SJSA1 (cell line): ENCODE data around the gene RYR3. TPM values are rescaled to one million over a fixed set of nuclear protein-coding genes. Genes with fewer than 3 reads are reported as not detected.
"Not testable (repeated sequence)": the region's sequence is repeated elsewhere in the genome, so short reads cannot be mapped to it uniquely, and the experiment has no call there.

Experiments
- DNase-seq, 2 experiments: peaks; one replicate each; pipeline ENCODE4 v3.0.0-alpha.2; 2015 to 2020; ENCODE audit warnings: low spot score in 2 of 2, low read depth in 1 of 2
- H3K27ac ChIP-seq: fragments of 250-450 bp; sonication (Bioruptor Pico); 2 replicates; pipeline ENCODE4 v1.5.1; 2020; ENCODE audit warnings: mild to moderate bottlenecking, moderate library complexity
- H3K27me3 ChIP-seq: fragments of 250-450 bp; sonication (Bioruptor Pico); replicated peaks from 2 replicates; pipeline ENCODE4 v1.5.1; 2020; ENCODE audit warnings: mild to moderate bottlenecking, moderate library complexity
- H3K36me3 ChIP-seq: fragments of 250-450 bp; sonication (Bioruptor Pico); 2 replicates; pipeline ENCODE4 v1.5.1; 2020; ENCODE audit warnings: mild to moderate bottlenecking
- H3K4me1 ChIP-seq: fragments of 250-450 bp; sonication (Bioruptor Pico); replicated peaks from 2 replicates; pipeline ENCODE4 v1.6.1; 2021; ENCODE audit warnings: mild to moderate bottlenecking
- H3K4me3 ChIP-seq: fragments of 250-450 bp; sonication (Bioruptor Pico); 2 replicates; pipeline ENCODE4 v1.5.1; 2020; ENCODE audit warnings: mild to moderate bottlenecking
- H3K9me3 ChIP-seq: fragments of 250-450 bp; sonication (Bioruptor Pico); replicated peaks from 2 replicates; pipeline ENCODE4 v1.5.1; 2020; ENCODE audit warnings: mild to moderate bottlenecking
- total RNA-seq: library from RNA; depleted of rRNA; stranded (reverse); fragments of >200 nt; shearing (Covaris generic); gene quantifications from 2 replicates; pipeline ENCODE4 v1.2.3, GENCODE V29; 2014

RYR3 gene
- total RNA-seq, 1 experiment from 2014 or later = 10.3 TPM

DNA sequence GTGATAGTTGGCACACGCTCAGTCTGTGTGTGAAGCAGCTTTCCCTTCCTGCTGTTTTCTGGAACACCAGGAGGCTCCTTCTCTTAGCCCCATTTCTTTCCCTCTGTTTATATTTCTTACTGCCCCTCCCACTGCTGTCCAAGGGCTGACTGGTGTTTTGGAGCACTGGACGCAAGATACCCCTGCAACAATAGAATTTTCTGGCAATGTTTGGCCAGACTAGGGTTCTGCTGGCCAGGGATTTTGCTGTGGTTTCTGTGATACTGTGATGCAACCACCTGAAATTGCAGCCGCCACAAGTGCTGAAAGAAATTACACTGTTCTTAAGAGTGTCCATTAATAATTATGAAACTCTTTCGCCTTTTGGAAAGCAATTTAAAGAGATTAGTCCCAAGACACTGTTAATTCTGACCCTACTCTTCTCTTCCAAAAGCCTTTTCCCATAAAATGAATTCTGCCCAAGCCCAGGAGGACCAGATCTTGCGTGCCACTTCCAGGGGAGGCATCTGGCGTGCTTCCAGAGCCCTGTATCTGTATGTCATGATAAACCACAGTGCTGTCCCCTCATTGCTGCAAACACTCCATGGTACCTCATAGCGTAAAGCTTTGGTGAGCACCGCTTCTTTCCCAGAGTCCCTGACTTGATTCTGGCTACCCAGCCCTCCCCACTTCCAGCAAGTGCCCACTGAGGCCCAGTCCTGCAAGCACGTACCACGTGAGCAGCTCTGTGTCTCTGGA lies 498.1 kb downstream of the RYR3 start:
- no peak for DNase-seq
- no peaks in the 10 kb centered on the region for H3K27me3 ChIP-seq
- peaks cover 20% of the 10 kb centered on the region for H3K4me1 ChIP-seq
- no peaks in the 10 kb centered on the region for H3K36me3 ChIP-seq
- H3K4me3 ChIP-seq = no peak overlapping the region
- no peaks in the 10 kb centered on the region for H3K9me3 ChIP-seq
- no peak overlapping the region for H3K27ac ChIP-seq

DNA sequence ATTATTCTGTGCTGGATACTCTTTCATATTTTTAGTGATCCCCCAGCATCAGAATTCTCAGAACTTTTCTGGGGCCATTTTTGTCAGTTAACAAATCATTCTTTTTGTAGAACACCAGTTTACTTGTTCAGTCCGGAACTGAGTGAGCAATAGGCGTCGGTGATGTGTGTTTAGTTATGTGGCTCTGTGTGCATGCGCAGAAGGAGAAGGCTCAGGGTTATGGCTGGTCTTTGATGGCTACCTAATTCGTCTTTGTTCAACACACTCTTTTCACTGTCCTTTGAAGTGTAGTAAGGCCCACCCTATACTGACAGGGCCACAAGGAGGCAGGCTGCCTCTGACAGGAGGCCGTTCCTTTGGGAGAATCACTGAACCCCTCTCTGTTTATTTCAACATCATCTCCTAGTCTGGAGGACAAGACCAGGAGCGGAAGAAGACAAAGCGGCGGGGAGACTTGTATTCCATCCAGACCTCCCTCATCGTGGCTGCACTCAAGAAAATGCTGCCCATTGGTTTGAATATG lies 499.4 kb downstream of the RYR3 start:
- Histone ChIP-seq H3K36me3 (no peaks in the 10 kb centered on the region), H3K9me3 (no peaks in the 10 kb centered on the region), H3K27ac (no peak overlapping the region), H3K4me3 (no peak overlapping the region), H3K4me1 (peaks cover 20% of the 10 kb centered on the region), H3K27me3 (no peaks in the 10 kb centered on the region)
- no peak for DNase-seq

DNA sequence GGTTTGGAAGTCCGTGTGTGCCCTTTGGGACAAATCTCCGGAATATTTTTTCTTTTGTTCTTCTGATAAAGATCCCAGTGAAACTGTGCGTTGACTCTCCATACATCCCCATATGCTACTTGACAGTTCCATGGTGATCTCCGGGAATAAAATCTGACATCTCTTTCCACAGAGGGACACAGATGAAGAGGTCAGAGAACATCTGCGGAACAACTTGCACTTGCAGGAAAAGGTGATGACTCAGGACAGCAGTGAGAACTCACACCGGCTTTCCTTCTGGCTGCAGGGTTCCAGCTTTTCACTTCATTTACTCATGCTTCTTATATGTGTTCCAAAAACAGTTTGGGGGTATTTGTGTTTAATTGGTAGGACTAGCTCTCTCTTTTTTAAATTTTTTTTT lies 500.0 kb downstream of the RYR3 start:
- Histone ChIP-seq H3K4me1 (peaks cover 20% of the 10 kb centered on the region), H3K4me3 (no peak overlapping the region), H3K27ac (no peak overlapping the region), H3K36me3 (no peaks in the 10 kb centered on the region), H3K27me3 (no peaks in the 10 kb centered on the region), H3K9me3 (no peaks in the 10 kb centered on the region)
- no peak for DNase-seq

DNA sequence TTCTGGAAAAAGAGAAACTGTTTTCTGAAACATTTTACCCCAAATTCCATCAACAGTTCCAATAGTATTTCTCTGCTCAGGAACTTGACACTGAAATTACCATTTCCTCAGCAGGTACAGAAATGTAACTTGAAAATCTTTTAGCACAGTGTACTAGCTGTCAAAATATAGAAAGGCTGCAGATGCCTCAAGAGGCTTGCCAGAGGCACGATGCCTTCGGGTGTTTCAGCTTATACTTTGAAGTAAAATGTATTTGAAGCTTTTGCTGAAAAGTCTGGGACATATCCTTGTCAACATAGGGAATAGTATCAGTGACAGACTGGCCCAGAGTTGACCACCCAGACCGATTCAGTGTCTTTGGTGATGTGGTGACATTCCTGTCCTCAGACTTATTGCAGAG lies 503.1 kb downstream of the RYR3 start:
- Histone ChIP-seq H3K4me3 (no peak overlapping the region), H3K27me3 (no peaks in the 10 kb centered on the region), H3K27ac (no peak overlapping the region), H3K36me3 (no peaks in the 10 kb centered on the region), H3K4me1 (peaks cover 4% of the 10 kb centered on the region), H3K9me3 (no peaks in the 10 kb centered on the region)
- DNase-seq = no peak

DNA sequence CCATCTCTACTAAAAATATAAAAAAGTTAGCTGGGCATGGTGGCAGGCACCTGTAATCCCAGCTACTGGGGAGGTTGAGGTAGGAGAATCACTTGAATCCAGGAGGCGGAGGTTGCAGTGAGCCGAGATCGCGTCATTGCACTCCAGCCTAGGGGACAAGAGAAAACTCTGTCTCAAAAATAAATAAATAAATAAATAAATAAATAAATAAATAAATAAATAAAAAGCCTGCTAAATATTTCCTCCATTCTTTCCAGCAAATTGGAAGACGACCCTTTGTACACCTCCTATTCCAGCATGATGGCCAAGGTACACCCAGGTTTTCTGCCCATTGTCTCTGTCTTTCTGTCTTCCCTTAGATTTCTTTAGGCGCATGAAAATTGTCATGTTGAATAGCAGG lies 508.7 kb downstream of the RYR3 start:
- not testable (repeated sequence) for H3K27me3 ChIP-seq, H3K27ac ChIP-seq, H3K36me3 ChIP-seq, H3K9me3 ChIP-seq, H3K4me3 ChIP-seq, DNase-seq, H3K4me1 ChIP-seq

DNA sequence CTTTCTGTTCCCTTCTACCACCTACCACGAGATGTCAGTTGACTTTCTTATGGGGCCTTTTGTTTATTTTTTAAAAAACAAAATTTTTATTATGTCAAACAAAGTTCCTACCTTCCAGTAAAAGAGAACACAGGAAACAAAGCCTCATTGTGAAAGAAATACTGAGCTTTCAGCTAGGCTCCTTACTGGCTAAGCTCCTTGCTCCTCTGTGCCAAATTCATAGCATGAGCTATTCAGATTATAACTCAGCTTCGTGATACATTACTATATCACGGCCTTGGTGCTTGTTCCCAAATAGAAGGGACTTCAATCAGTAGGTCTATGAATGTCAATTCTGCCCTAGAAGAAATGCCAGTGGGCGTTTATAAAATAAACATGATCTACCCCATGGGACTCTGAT lies 511.7 kb downstream of the RYR3 start:
- DNase-seq = no peak
- H3K9me3 ChIP-seq = no peaks in the 10 kb centered on the region; the same call in 1 of the 2 replicates
- no peaks in the 10 kb centered on the region for H3K36me3 ChIP-seq
- H3K27ac ChIP-seq = no peak overlapping the region
- H3K4me1 ChIP-seq = peaks cover 8% of the 10 kb centered on the region; the same call in 1 of the 2 replicates
- H3K4me3 ChIP-seq = no peak overlapping the region
- no peaks in the 10 kb centered on the region for H3K27me3 ChIP-seq

DNA sequence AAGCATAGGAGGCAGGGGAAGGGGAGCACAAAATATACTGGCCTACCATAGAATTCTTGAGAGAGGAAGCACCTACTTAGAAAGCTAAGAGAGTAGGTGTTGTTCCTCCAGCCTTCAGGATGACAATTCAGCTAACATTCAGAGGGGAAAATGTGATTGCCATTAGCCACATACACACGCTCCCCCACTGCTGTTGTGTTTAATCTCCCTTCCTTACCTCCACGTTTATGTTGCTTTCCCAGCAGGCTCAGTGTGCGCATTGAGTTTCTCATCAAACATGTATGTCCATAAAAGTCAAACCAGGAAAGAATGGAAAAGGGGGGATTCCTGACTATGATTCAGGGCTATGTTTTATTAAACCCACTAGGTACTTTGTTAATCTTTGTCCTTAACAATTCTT lies 512.4 kb downstream of the RYR3 start:
- no peaks in the 10 kb centered on the region for H3K27me3 ChIP-seq
- no peak overlapping the region for H3K27ac ChIP-seq
- H3K4me3 ChIP-seq = no peak overlapping the region

DNA sequence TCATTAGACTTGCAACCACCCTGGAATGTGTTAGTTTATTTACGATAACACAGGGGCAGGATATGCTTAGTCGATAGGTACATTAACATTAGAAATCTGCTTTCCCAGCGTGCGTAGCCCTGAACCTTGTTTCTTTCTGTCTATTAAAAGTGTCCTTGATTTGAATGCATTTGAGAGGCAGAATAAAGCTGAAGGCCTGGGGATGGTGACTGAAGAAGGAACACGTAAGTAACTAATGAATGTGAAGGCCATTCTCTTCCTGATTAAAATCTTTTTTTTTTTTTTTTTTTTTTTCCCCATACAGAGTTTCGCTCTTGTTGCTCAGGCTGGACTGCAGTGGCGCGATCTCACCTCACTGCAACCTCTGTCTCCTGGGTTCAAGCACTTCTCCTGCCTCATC lies 514.7 kb downstream of the RYR3 start:
- DNase-seq = no peak
- no peaks in the 10 kb centered on the region; the same call in 1 of the 2 replicates for H3K9me3 ChIP-seq
- peaks cover 16% of the 10 kb centered on the region for H3K4me1 ChIP-seq
- H3K27ac ChIP-seq = no peak overlapping the region
- no peaks in the 10 kb centered on the region for H3K36me3 ChIP-seq
- no peak overlapping the region for H3K4me3 ChIP-seq
- no peaks in the 10 kb centered on the region for H3K27me3 ChIP-seq

More for the DNA sequence above, 512.4 kb downstream of the RYR3 start:
- Histone ChIP-seq H3K36me3 (no peaks in the 10 kb centered on the region), H3K4me1 (peaks cover 8% of the 10 kb centered on the region; the same call in 1 of the 2 replicates), H3K9me3 (no peaks in the 10 kb centered on the region; the same call in 1 of the 2 replicates)
- no peak for DNase-seq

DNA sequence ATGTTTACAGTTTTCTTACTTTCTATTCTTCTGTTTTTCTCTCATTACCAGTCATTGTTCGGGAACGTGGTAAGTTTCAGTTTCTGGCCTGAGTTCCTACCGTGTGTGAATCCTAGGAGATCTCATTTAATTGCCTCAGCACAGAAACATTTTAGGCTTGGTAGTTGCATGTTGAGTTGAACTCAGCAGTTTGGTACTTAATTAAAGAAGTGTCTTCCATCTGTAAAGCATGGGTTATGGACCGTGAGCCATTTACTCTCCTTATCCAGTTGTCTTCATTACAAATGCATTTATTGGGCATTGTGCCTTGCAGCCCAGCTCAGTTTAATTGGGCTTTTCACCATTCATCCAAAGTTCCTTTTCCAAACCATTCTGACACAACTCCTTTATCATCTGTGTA lies 515.4 kb downstream of the RYR3 start:
- Histone ChIP-seq H3K4me3 (no peak overlapping the region), H3K9me3 (no peaks in the 10 kb centered on the region; the same call in 1 of the 2 replicates), H3K4me1 (peaks cover 17% of the 10 kb centered on the region), H3K27me3 (no peaks in the 10 kb centered on the region), H3K36me3 (no peaks in the 10 kb centered on the region), H3K27ac (no peak overlapping the region)
- peak in 1 of 2 experiments; percentile 15 for DNase-seq

DNA sequence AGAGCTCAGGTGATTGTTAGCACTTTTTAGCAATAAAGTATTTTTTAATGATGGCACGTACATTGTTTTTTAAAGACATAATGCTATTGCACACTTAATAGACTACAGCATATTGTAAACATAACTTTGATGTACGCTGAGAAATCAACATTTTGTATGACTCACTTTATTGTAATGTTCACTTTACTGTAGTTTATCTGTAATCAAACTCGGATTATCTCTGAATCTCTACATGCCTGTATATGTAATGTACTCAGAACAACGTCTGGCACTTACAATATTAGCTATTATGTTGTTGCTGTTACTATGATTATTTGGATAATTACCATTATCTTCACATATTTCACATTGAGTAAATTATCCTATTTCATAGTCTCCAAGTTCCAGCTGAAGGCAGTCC lies 519.6 kb downstream of the RYR3 start:
- Histone ChIP-seq H3K36me3 (no peaks in the 10 kb centered on the region), H3K27me3 (no peaks in the 10 kb centered on the region), H3K9me3 (no peaks in the 10 kb centered on the region), H3K4me1 (peaks cover 17% of the 10 kb centered on the region), H3K27ac (no peak overlapping the region), H3K4me3 (no peak overlapping the region)
- no peak for DNase-seq

DNA sequence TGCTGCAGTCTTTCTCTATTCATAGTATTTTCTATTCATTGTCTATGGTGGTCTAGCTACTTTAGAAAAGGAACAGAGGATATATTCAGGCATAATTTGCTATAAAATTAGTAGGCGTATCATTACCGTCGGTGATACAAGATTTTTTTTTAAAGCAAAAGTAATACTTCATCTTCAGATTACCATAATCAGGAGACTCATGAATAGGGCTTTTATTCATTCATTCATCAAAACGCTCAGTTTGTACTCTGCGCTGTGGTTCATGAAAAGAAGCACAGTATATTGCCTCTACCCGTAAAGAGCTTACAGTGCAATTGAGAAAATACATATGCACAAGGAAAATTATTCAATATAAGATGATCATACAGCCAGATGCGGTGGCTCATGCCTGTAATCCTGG lies 520.9 kb downstream of the RYR3 start:
- H3K4me3 ChIP-seq = no peak overlapping the region
- H3K27me3 ChIP-seq = no peaks in the 10 kb centered on the region
- no peak overlapping the region for H3K27ac ChIP-seq
- no peaks in the 10 kb centered on the region for H3K36me3 ChIP-seq
- no peaks in the 10 kb centered on the region for H3K9me3 ChIP-seq
- no peak for DNase-seq
- peaks cover 9% of the 10 kb centered on the region for H3K4me1 ChIP-seq

DNA sequence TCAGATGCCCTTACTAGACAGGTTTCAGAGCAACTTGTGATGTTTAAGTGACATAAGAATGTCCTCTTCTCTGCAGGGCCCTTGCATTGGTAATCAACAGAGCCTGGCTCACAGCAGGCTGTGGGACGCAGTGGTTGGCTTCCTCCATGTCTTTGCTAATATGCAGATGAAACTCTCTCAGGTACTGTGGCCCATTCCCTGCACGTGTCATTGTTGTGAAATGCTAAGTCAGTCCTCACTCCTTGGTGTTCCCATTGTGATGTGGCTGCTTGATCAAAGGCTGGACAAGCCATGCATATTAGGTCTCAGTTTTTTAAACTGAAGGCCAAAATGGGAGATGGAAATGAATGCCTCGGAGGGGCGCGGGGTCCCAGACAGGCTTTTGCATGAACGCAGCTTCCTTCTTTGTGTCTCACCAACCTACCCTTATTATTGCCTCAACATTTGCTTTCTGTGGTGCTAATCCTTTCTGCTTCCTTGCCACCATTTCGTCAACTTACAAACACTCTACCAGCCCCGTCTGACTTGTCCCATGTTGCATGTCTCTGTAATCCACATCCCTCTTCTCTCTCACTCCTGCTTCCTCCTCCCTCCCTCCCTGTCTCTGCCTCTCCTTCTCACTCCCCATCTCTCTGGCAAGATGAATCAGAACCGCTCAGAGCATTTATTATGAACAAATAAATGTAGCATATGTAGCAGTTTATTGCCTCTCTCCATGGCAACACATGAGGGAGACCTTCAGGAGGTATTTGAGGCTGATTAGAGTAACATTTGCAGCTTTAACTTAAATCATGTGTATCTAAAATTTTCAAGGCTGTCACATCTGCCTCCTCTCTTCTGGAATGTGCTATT lies 524.4 kb downstream of the RYR3 start:
- Histone ChIP-seq H3K4me1 (peaks cover 4% of the 10 kb centered on the region), H3K36me3 (no peaks in the 10 kb centered on the region), H3K4me3 (no peak overlapping the region), H3K27me3 (no peaks in the 10 kb centered on the region), H3K27ac (no peak overlapping the region), H3K9me3 (no peaks in the 10 kb centered on the region)
- no peak for DNase-seq

DNA sequence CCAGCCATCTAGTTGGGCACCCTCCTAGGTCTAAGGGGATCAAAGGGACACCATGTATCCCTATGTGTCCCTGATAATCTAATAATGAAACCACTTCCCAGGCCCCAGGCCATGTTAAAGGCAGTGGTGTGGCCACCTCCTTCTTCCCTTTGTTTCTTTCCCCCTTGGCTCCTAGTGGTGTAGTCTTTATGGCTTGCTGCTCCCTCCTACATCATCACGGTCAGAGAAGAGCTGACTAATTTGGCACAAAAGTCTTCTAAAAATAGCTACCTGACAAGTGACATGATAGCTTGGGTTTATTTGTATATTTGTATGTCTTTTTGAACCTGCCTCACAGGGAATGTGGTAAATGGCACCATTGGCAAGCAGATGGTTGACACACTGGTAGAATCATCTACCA lies 526.5 kb downstream of the RYR3 start:
- DNase-seq = no peak
- H3K27me3 ChIP-seq = no peaks in the 10 kb centered on the region

DNA sequence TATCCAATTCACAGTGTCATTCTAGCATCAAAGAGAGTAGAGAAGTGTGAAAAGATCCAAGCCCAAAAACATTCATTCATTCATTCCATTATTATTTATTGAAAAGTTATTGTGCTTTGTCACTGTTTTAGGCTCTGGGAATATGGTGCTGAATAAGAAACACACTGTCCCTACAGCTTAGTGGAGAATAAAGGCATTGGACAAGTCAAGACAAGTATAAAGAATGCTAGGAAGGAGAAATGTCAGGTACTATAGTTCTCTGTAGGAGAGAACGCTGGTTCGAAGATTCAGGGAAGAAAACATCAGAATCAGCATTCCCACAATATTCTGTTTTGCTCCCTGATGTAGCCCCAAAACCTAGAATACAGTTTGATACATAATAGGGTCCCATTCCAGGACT lies 528.8 kb downstream of the RYR3 start:
- no peaks in the 10 kb centered on the region for H3K36me3 ChIP-seq
- H3K4me3 ChIP-seq = no peak overlapping the region
- H3K4me1 ChIP-seq = no peaks in the 10 kb centered on the region
- no peaks in the 10 kb centered on the region for H3K27me3 ChIP-seq
- no peak for DNase-seq
- no peak overlapping the region for H3K27ac ChIP-seq
- no peaks in the 10 kb centered on the region for H3K9me3 ChIP-seq

More for the DNA sequence above, 526.5 kb downstream of the RYR3 start:
- Histone ChIP-seq H3K27ac (no peak overlapping the region), H3K9me3 (no peaks in the 10 kb centered on the region), H3K36me3 (no peaks in the 10 kb centered on the region), H3K4me1 (no peaks in the 10 kb centered on the region), H3K4me3 (no peak overlapping the region)
